GM21447 (cell line): Measurements from ENCODE around the gene ZNF117.
"Not testable (repeated sequence)": the region's sequence is repeated elsewhere in the genome, so short reads cannot be mapped to it uniquely, and the experiment has no call there.

ENCODE experiments used
- ATAC-seq: cut with Tn5 transposase; IDR thresholded peaks from one replicate; pipeline ENCODE4 v1.9.1; 2021; ENCODE audit not compliant: unreplicated experiment

The ZNF117 gene

GRCh38 chr7:64990936-64991335 is at the start of gene ZNF117:
ZNF117 (minus strand) TSS chr7:64991036.
- ATAC-seq: no peak

GRCh38 chr7:65038767-65039166 is 47.9 kb upstream of the ZNF117 start:
- peak; percentile 15 for ATAC-seq

GRCh38 chr7:65037740-65038688 is 47.2 kb upstream of the ZNF117 start:
- peak; percentile 70 for ATAC-seq

- peak; percentile 29 for ATAC-seq
These were observed 45.7 kb upstream of the ZNF117 start for GRCh38 chr7:65036526-65036925.

GRCh38 chr7:65035469-65035868 is 44.6 kb upstream of the ZNF117 start:
- ATAC-seq: not testable (repeated sequence)

- not testable (repeated sequence) for ATAC-seq
These were observed 43.4 kb upstream of the ZNF117 start for GRCh38 chr7:65034120-65034782.

GRCh38 chr7:65033391-65033790 is 42.6 kb upstream of the ZNF117 start:
- ATAC-seq: not testable (repeated sequence)

- ATAC-seq: not testable (repeated sequence)
These were observed 34.2 kb upstream of the ZNF117 start for GRCh38 chr7:65025023-65025422.

GRCh38 chr7:65020978-65021377 is 30.1 kb upstream of the ZNF117 start:
- not testable (repeated sequence) for ATAC-seq

GRCh38 chr7:65009881-65010280 is 19.0 kb upstream of the ZNF117 start:
- ATAC-seq: not testable (repeated sequence)

GRCh38 chr7:65009394-65009793 is 18.6 kb upstream of the ZNF117 start:
- not testable (repeated sequence) for ATAC-seq

- not testable (repeated sequence) for ATAC-seq
These were observed 16.2 kb upstream of the ZNF117 start for GRCh38 chr7:65007036-65007435.

- ATAC-seq: peak; percentile 100
These were observed 15.5 kb upstream of the ZNF117 start, which contains the start of gene ERV3-1 for GRCh38 chr7:65006094-65006992. ERV3-1 (minus strand) TSS chr7:65006687; CDS start chr7:64993026, 13,661 bp downstream.

GRCh38 chr7:65004575-65004974 is 13.7 kb upstream of the ZNF117 start:
- no peak for ATAC-seq

GRCh38 chr7:65002972-65003585 is 12.2 kb upstream of the ZNF117 start:
- ATAC-seq: no peak

- no peak for ATAC-seq
These were observed 10.5 kb upstream of the ZNF117 start for GRCh38 chr7:65001291-65001814.

GRCh38 chr7:64999165-65000004 is 8.5 kb upstream of the ZNF117 start:
- ATAC-seq: no peak

GRCh38 chr7:64998865-64999164 is 8.0 kb upstream of the ZNF117 start:
- ATAC-seq: no peak

- ATAC-seq: no peak
These were observed 7.1 kb upstream of the ZNF117 start for GRCh38 chr7:64997927-64998391.
